GM12874 (cell line): Measurements from ENCODE around the gene CAPZB.

Experiments used
- TF ChIP-seq, protein P1 (sequence below): IDR thresholded peaks from 2 replicates; pipeline ENCODE4 v1.5.1; 2011; ENCODE audit warnings: low read depth, mild to moderate bottlenecking, control low read depth, low read length, moderate library complexity; ENCODE audit not compliant: insufficient read depth

The CAPZB gene

GRCh38 chr1:19376428-19377372, 108.6 kb downstream of the CAPZB start:
- TF ChIP-seq, protein P1, sequence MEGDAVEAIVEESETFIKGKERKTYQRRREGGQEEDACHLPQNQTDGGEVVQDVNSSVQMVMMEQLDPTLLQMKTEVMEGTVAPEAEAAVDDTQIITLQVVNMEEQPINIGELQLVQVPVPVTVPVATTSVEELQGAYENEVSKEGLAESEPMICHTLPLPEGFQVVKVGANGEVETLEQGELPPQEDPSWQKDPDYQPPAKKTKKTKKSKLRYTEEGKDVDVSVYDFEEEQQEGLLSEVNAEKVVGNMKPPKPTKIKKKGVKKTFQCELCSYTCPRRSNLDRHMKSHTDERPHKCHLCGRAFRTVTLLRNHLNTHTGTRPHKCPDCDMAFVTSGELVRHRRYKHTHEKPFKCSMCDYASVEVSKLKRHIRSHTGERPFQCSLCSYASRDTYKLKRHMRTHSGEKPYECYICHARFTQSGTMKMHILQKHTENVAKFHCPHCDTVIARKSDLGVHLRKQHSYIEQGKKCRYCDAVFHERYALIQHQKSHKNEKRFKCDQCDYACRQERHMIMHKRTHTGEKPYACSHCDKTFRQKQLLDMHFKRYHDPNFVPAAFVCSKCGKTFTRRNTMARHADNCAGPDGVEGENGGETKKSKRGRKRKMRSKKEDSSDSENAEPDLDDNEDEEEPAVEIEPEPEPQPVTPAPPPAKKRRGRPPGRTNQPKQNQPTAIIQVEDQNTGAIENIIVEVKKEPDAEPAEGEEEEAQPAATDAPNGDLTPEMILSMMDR: no peak

- TF ChIP-seq, protein P1: no peak
Measured at GRCh38 chr1:19375631-19376400, 109.5 kb downstream of the CAPZB start.

DNA sequence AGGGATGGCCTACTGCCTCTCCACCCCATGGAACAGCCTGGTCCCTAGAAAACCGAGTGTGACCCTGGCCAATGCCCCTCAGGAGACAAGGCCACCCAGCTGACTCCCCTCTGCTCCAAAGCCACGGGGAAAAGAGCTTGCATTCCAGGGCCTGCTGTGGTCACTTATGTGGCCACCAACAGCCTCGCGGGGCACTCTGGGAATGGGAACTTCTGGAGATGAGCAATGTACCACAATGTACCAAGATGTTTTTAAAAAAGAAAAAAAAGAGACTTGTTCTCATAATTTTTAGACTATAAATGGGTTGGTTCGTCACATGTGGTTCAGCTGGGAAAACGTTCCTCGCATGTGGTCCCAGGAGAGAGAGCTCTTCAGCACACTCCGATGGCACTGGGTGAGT, 110.4 kb downstream of the CAPZB start:
- TF ChIP-seq, protein P1: no peak

DNA sequence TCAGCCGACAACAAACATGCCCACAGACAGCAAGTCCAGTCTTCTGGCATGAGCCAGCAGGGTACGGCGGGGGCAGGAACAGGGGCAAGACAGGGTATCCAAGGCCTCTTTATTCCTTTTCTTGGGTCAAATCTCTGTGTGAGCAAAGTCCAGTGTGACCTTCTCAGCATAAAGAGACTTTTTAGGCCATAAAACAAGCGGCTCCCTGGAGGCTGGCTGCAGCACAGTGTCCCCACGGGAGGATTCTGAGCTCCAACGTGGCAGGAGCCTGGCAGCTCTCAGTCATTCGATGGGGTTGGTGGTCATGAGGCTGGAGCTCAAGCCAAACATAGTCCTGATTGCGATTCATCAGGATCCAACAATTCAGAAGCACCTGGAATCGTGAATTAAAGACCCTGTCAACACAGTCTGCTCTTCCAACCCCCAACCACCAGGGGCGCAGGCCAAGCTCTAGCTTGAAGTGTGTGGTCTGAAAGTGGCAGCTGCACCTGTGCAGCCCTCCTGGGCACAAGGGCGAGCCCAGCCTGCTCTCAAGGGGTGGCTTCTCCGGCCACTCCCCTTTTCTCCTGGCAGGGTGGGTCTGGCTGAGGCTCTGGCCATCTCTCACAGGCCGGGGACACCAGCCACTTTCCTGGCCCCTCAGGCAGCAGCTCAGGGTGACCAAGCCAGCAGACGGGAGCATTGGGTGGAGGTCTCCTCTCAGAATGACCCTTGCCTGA, 111.1 kb downstream of the CAPZB start:
- TF ChIP-seq, protein P1: peak; percentile 41

GRCh38 chr1:19373211-19374082, 111.9 kb downstream of the CAPZB start:
- TF ChIP-seq, protein P1: no peak

DNA sequence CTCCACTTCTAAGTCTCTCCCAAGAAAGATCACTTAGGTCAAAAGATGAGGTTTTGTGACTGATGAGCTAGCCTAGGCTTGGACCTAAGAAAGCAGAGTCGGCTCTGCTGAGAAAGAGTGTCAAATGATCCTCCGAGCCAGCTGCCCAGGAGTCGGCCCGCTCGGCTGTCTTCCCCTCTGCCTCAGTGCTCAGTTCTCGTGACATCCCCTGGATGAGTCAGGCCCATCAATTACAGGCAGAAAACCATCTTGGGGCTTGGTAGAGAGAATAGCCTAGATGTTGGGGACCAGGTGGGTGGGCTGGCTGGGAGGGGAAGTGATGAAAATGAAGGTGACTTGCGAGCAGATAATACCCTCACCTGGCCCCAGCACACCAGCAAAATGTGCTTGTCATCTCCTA, 112.7 kb downstream of the CAPZB start:
- TF ChIP-seq, protein P1: no peak
